Muscle of arm (tissue), 12 donors: ENCODE measurements around the gene PXMP2. TPM values are rescaled to one million over a fixed set of nuclear protein-coding genes. Genes with fewer than 3 reads are reported as not detected.

Experiments used
- DNase-seq: peaks from one replicate; pipeline ENCODE4 v3.0.0-alpha.2; 2013
- polyA plus RNA-seq, 12 donors: library from polyadenylated mRNA; unstranded; fragments of 120-200 nt; gene quantifications; one replicate each; pipeline ENCODE4 v1.2.1, GENCODE V29; 2013; ENCODE audit not compliant: insufficient read length in 12 of 12

The PXMP2 gene
- polyA plus RNA-seq, 12 donors, result 12.6 to 26.6 (median 17.2) TPM; not detected in 1

DNA sequence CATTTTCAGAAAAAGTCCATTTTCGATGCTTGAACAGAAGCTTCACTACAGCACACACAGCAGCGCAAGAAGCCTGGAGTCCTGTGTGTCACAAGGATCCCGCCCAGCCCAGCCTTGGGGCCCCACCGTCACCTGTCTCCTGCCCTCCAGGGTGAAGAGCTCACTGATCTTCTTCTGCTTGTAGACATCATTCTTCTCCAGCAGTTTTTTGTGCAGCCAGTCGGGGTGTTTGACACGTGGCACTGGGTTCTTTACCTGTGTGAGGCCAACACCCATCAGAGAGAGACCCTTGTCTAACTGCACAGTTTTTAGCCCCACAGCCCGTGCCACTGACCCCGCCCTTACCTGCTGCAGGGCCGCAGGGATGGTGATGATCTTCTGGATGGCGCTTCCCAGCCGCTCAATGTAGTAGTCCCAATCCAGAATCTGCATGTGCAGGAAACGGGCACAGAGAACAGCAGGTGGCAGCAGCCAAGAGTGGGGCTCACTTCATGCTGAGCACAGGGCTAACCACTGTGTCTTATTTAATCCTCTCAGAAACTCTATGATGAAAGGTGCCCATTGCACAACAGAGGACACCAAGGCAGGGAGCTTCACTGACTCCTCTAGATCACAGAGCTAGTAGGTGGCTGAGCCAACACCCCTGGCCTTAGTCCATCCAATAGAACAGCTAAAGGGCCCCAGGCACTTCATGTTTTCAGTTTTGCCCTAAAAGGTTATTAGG, 30.2 kb upstream of the PXMP2 start:
- DNase-seq, result no peak

DNA sequence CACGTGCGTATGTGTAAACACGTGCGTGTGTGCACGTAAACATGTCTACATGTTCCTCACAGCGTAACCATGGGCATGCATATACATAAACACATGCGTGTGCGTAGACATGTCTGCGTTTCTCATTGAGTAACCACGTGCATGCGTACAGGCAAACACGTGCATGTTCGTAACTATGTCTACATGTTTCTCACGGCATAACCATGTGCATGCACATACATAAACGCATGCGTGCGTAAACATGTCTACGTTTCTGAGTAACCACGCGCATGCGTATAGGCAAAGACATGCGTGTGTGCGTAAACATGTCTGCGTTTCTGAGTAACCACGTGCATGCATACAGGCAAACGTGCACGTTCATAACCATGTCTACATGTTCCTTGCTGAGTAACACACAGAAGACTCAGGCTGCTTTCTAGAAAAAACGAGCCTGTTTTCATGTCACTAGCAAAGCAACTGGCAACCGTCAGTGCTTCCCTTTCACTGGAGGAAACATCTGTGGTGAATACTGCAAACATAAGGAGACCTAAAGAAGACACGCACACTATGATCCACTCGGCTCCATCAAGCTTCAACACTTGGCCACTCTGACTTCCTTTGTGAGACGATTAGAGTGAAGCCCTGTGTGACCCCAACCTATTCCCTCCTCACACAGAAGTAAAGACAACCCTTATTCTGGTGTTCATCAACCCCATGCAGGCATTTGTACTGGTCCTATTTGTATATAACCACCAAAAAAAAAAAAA, 29.1 kb upstream of the PXMP2 start:
- no peak for DNase-seq

DNA sequence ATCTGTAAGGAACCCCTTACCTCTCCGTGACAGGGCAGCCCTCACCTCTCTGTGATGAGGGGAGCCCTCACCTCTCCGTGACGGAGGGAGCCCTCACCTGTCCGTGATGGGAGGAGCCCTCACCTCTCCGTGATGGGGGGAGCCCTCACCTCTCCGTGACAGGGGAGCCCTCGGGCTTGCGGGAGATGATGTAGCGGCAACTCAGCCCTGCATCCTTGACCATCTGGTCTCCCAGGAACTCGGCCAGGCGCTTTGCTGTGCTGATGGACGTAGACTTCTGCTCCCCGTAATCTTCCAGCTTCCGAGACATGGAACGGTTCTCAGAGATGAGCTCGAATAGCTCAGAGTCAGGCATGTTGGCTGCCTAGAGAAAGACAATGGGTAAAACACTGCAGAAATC, 28.2 kb upstream of the PXMP2 start:
- DNase-seq, result no peak

DNA sequence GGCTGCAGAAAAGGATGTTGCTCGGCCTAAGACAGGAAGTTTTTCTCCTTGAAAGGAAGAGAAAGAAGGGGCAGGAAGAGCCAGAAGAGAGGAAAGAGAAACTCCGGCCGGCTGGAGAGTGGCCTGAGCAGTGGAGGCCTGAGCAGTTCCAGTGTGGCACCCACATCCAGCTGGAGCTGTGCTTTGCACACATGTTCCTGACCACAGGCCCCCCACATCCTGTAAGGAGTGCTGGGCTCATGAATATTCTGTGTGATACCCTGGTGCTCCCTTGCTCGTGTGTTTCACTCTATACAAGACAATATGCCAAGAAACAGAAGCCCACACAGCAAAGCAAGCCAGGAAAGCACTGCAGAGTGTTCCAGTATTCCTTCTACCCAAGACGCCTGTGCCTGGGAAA, 27.3 kb upstream of the PXMP2 start:
- DNase-seq, result no peak

DNA sequence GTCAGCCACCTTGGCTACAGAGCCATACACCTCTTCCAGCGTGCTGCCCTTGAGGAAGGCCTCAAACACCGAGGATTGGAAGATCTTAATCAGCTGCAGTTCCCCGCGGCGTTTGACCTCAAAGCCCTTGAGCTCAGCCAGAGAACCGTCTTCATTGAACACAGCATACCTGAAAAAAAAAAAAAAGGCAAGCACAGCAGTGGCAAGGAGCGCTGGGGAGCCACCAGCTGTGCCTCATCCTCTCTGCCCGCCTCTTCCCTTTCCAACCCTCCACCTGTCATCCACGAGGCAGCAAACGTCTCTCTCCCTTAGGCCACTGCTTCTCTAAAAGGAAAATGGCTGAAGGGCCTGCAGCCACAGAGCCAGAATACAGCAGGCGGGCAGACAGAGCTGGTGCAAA, 26.4 kb upstream of the PXMP2 start:
- DNase-seq, result no peak

DNA sequence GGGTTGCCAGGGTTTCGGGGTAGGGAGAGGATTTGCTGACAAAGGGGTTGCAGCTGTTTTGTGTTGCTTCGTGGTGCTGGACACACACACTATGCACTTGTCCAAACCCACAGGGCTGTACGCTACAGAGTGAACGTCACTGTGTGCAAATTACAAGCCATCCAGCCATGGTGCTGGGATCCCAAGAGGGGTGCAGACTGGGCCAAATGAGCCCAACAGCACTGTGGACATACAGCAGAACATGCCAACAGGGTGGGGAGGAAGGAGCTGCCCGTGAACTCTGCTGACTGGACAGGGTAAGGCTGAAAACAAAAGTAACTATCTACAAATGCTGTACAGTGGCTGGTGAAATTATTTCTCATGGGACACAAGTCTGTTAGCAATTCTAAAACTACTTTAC, 25.4 kb upstream of the PXMP2 start:
- no peak for DNase-seq

DNA sequence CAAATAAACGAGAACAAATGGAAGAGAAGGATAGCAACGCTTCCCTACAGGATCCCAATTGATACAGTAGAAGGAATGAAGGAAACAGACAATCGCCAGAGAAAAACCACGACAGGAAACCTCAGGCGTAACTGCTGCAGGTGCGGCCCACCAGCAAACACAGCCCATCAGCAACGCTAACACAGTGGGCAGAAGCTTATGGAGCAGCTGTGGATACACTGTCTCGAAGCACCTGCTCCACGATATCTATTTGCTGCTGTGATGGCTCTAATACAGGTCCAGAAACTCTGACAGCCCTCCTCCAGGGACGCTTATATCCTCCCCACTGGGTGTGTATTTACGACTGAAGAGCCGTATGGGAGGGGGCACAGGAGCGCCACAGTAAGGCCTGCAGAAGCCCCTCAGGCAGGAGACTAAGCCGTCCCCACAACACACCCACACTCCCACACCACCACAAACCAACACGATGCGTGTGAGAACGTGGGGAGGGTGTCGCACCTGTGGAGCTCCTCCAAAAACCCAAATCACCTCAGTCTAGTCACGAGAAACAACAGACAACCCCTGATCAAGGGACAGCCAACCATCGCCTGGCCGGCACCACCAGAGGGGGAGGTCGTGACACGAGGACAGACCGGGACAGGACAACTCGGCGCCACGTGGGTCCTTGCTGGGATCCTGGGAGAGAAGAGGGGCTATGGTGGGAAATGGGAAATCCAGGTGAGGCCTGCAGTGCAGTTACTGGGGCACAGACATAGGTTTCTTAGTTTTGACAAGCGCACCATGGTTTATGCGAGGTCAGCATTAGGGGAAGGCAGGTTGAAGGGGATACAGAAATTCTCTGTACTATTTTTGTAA, 24.3 kb upstream of the PXMP2 start:
- no peak for DNase-seq

DNA sequence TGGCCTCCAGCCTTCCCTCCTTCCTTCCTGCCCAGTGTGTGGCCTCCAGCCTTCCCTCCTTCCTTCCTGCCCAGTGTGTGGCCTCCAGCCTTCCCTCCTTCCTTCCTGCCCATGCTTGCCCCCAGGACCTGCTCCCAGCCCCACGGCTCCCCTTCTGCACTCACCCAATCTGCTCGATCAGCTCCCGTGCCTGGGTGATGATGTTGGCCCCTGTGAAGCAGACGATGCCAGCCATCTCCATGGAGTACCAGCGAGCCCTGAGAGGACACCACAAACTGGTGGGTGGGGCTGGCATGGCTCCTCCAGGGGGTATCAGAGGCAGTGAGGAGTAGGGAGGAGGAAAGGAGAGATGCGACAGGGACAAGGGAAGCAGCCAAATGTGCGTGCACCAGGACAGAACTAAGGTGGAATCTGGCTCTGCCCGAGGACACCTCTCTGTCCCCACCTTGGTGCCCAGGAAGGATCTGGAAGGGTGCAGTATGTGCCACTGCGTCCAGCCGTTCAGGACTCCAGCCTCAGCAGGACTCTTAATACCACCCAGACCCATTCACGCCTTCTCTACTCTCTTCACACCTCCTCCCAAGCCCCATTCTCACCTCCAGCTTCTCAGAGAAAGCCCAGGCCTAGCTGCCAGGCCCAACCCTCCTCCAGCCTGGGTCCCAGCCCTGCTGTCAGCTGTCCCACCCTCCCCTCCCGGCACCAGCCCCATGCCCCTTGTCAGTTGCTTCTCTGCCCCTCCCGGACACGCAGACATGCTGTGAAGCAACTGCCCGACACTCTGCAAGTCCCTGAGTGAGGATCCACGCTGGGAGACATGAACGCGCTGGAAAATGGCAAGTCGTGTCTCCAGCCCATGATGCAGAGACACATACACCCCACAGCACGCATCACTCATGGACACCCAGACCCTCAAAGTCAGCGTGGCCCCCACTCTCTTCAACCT, 22.9 kb upstream of the PXMP2 start:
- DNase-seq, result no peak

DNA sequence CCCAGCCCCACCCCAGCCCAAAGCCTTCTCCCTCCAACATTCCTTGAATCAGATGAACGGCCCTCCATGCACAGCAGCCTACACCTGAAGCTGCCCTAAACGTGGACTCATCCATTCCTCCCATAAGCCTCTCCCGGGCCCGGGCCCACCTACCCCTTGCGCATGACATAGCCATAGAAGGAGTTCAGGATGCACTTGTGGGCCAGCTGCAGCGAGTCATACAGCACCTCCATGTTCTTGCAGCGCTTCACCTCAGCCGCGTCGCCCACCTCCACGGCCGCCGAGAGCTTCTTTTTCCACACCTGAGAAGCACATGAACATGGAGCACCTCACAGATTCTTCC, 22.3 kb upstream of the PXMP2 start:
- no peak for DNase-seq

DNA sequence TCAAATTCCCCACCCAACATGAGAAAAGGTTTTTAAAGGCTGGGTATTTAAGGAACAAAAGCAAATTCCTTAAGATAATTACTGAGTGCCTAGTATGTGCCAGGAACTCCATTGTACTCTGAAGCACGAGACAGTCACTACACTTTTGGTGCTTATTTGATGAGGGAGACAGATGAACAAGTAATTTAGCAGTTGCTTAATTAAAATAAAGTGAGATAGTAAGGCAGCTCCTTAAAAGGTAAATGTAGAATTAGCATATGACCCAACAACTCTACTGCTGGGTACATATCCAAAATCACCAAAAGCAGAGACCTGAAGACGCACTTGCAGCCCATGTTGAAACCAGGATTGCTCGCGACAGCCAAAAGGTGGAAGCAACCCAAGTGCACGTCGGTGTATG, 21.6 kb upstream of the PXMP2 start:
- DNase-seq, result no peak

DNA sequence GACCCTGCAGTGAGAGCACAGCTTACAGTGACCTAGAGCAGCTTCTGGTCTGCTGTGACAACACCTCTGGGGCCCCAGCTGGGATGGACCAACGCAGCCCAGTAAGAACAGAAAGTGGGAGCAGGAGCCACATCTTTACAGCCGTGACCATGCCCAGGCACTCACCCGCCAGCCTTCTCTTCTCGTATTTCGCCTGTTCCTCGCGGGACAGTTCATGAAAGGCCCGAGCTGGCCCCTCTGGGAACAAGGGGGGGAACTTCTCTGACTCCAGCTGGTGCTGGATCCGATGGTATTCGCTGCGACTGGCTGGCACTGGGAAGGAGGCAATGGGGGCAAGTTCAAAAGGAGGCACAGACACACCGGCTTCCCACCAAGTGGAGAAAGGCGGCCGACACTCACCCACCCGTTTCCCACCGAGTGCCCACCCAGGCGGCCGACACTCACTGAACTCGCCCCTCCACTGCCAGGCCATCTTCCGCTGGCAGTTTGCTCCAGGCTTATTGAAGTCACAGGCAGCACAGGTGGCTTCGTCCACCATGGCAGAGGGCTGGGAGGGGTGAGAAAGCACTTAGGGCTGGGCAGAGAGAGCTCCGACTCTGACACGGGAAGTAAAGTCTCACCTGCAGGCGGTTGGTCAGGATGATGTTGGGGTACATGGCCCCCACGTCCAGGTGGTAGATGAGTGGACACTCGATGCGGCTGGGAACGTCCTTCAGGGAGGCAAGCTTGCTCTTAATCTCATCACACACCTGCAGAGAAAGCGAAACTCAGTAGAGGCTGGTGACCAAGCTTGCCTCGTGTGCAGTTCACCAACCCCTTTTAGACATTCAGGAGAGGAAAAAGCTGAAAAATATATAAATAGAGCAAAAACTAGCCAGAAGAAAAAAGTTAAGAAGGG, 18.9 kb upstream of the PXMP2 start:
- DNase-seq, result no peak

DNA sequence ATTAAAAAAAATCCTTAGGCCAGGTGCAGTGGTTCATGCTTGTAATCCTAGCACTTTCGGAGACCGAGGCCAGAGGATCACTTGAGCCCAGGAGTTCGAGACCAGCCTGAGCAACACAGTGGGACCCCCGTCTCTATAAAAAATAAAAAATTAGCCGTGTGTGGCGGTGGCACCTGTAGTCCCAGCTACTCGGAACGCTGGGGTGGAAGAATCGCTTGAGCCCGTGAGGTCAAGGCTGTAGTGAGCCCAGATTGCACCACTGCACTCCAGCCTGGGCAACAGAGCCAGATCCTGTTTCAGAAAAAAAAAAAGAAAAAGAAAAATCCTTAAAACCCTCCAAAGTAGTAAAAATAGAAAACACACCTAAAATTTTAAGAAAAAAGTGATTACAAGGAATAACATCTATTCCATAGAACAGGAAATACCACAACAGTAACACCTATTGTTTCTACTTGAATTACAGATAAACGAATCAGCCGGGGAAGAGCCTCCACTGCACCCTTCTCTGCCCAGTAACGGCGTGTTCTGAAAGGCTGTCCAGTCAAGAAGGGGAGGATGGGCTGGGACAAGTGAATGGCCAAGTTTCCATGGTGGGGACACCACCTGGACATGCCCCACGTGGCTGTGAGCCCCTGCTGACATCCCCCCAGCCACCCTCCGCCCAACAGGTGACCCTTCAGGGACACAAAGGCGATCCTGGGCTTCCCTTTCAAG, 18.1 kb upstream of the PXMP2 start:
- DNase-seq, result no peak

DNA sequence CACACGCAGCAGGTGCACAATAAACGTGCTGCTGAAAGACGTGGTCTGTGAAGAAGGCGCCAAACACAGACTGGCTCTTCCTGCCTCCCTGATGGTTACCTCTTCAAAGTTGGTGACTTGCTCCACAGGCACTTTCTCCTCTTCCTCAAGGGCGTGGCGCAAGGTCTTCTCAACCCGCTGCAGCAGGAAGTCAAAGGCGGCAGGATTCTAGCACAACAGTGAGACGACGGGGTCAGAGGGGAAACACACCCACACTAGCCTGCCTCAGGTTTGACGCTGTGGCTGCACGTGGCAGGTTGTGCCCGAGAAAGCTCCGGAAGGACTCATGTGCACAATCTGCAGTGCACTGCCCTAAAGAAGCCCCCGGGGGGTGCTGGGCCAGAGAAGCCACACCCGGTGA, 15.3 kb upstream of the PXMP2 start:
- no peak for DNase-seq

DNA sequence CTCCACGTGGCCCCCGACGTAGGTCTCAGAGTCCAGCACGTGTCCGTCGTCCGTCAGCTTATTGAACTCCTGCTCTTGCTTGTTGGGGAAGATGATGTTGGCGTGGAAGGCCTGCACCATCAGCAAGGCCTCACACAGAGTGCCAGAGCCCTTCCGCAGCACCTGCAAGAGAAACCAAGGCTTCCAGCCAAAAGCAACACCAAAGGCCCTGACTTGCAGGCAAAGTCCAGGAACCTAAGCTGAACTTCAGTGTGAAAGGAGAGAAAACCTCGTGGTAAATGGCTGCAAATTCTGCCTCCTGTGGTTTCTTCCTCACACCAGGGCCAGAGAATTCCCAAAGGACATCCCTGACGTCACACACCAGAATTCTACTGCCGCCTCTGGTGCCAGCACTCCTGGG, 14.7 kb upstream of the PXMP2 start:
- no peak for DNase-seq

DNA sequence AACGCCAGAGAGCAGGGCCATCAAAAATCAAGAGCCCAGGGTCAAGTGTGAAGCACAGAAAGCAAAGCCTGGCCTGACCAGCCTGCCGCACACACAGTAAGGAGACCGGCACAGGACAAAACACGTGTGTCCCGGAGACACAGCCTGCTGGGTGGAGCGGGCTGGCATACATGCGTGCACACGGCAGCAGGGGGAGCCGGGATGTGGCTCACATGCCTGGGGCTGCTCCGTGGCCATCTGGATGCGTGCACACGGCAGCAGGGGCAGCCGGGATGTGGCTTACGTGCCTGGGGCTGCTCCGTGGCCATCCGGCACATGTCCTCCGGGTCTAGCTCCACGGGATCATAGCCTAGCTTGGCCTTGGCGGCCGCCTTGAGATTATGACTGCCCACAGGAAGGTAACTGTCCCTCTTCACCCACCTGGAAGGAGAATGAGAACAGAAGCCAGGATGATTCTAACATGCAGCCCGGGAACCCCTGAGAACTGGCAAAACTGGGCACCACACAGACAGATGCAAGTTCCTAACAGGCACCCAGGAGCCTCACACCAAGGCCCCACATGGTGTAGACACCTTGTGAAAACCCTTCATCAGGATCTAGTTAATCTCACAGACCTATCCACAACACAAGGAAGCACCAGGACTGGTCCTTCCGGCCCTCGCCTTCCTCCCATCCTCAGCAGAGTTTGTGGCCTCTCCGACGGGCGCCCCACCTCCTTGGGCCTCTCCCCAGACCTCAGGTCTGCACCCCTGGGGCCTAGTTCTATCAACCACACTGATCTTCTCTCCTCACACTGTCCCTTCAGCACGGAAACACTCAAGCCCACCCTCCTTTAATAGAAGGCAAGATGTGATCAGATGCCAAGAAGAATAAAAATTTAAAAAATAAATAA, 13.9 kb upstream of the PXMP2 start:
- DNase-seq, result no peak

DNA sequence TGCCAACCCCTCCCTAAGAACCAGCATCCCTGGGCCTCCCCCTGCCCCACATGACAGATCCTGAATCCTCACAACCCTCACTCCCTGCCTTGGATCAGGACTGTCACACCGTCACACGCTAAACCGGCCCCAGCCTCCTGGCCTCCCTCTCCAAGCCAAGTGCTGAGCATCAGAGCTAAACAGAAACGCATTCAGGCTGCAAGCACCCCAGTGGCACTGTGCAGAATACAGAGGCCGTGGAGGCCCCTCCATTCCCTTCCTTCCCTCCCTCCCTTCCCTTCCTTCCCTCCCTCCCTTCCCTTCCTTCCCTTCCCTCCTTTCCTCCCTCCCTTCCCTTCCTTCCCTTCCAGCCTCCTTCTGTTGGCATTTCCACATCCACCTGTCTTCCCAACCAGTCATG, 12.8 kb upstream of the PXMP2 start:
- no peak for DNase-seq

DNA sequence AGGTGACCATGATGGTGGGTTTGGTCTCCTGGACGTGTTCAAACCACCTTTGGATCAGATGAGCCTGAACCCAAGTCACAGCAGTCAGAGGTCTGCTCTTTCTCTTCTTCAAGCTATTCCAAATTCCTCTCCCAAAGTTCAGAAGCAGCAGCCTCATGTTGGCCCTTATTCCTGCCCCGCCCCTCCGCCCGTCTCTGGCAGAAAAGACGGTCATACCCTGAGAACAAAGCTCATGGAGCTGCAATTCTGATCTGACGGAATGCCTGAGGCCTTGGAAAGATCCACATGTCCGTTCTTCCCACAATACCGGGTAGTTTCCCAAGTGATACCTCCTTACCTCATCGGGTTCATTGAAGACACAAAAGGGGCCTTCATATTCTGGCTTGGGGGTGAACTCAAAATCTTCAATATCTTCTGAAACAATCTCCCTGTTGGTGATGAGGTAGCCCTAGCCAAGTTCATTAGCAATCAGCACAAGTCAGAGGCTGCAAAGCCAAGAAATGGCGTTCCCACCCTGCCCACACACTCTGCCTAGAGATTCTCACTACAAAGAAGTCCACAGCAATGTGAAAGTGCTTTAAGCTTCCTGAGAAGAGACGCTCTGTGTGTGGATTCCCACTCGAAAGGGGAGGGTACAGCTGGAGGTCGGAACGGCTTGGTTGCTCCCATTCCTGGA, 11.5 kb upstream of the PXMP2 start:
- DNase-seq, result no peak

DNA sequence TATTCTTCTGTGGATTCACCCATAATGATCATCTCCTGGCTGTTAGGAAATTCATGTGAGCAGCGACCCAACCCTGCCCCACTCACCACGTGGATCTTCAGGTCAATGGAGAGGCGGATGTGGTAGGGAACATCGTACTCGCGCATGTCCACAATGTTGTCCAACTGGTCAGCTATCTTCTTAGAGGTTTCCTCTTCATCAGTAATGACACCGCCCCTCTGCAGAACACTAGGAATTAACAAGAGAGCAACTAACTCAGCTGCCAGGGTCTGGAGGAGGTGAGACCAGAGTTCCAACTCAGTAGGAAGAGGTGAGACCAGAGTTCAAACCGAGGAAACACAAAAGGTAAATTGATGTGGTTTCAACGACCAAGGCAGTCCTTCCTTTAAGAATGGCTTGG, 9.9 kb upstream of the PXMP2 start:
- no peak for DNase-seq
